Vagina (tissue), 2 donors: ENCODE measurements around the gene TDRD6. TPM values are rescaled to one million over a fixed set of nuclear protein-coding genes. Genes with fewer than 3 reads are reported as not detected.
A peak's percentile ranks its signal among the peaks of the same experiment; 100 is the strongest.

Experiments used
- DNase-seq, 2 donors: peaks; one replicate each; pipeline ENCODE4 v3.0.0-alpha.2; 2017; ENCODE audit errors: extremely low spot score in 2 of 2
- H3K27ac ChIP-seq: fragments of 200-600 bp; sonication (generic); one replicate; pipeline ENCODE4 v1.5.1; 2019
- H3K27me3 ChIP-seq: fragments of 200-600 bp; sonication (generic); one replicate; pipeline ENCODE4 v1.5.1; 2019
- H3K36me3 ChIP-seq, 2 donors: fragments of 200-600 bp; sonication (generic); one replicate each; pipeline ENCODE4 v1.5.1; 2017 to 2019
- H3K4me1 ChIP-seq: fragments of 200-600 bp; sonication (generic); one replicate; pipeline ENCODE4 v1.5.1; 2019
- H3K4me3 ChIP-seq, 2 donors: fragments of 200-600 bp; sonication (generic); 1 replicate in 1 of 2; 2 replicates in 1 of 2; pipeline ENCODE4 v1.5.1; 2016 to 2019
- H3K9me3 ChIP-seq: fragments of 200-600 bp; sonication (generic); one replicate; pipeline ENCODE4 v1.5.1; 2019
- CTCF ChIP-seq, 3 experiments: fragments of 450-650 bp in 2 of 3; fragments of 200-600 bp in 1 of 3; sonication (generic) in 1 of 3; IDR thresholded peaks; one replicate each; pipeline ENCODE4 v1.5.1; 2017 to 2019; ENCODE audit warnings: antibody characterized with exemption in 3 of 3, mild to moderate bottlenecking in 2 of 3, moderate library complexity in 2 of 3
- POLR2A ChIP-seq, 2 donors: fragments of 450-650 bp; IDR thresholded peaks; one replicate each; pipeline ENCODE4 v1.6.1; 2017; ENCODE audit warnings: antibody characterized with exemption in 2 of 2, mild to moderate bottlenecking in 2 of 2, moderate library complexity in 2 of 2
- POLR2AphosphoS5 ChIP-seq, 2 donors: sonication (generic); formaldehyde crosslinking; IDR thresholded peaks; one replicate each; pipeline ENCODE4 v1.9.0; 2017; ENCODE audit warnings: antibody characterized with exemption in 2 of 2, mild to moderate bottlenecking in 2 of 2, low read depth in 1 of 2; ENCODE audit not compliant: insufficient read depth in 1 of 2
- intact Hi-C: fragments of 100-400 bp; cut with DNase I; formaldehyde crosslinking; loops from one replicate; pipeline ENCODE4 v1.15.1; 2023
- total RNA-seq: library from RNA; depleted of rRNA; stranded (reverse); fragments of >200 nt; gene quantifications from one replicate; pipeline ENCODE4 v1.2.3, GENCODE V29; 2016

The TDRD6 gene
- total RNA-seq, 1 donor from 2014 or later, result 0.49 TPM

GRCh38 chr6:46653439-46654195 lies 34.1 kb upstream of the TDRD6 start:
- intact Hi-C loops, result no loop called here
- Histone ChIP-seq H3K36me3 (no peaks in the 10 kb centered on the region), H3K27me3 (no peaks in the 10 kb centered on the region), H3K27ac (peak overlapping the region; percentile 87), H3K4me1 (peaks cover 14% of the 10 kb centered on the region), H3K4me3 (peak overlapping the region; percentile 74 to 91), H3K9me3 (no peaks in the 10 kb centered on the region)
- no peak for DNase-seq
- TF ChIP-seq POLR2AphosphoS5 (IDR thresholded peaks at IDR 0.05; ENCODE audit: insufficient read depth in 1 of 2, low read depth in 1 of 2) (no peak), POLR2A (IDR thresholded peaks at IDR 0.05) (no peak), CTCF (IDR thresholded peaks at IDR 0.05) (no peak)

GRCh38 chr6:46655803-46656202 lies 31.9 kb upstream of the TDRD6 start:
- intact Hi-C loops, result no loop called here
- Histone ChIP-seq H3K9me3 (no peaks in the 10 kb centered on the region), H3K4me3 (no peak overlapping the region), H3K36me3 (no peaks in the 10 kb centered on the region), H3K27me3 (no peaks in the 10 kb centered on the region), H3K27ac (no peak overlapping the region), H3K4me1 (peaks cover 10% of the 10 kb centered on the region)
- no peak for TF ChIP-seq CTCF (IDR thresholded peaks at IDR 0.05)
- no peak for TF ChIP-seq POLR2A (IDR thresholded peaks at IDR 0.05)
- no peak for TF ChIP-seq POLR2AphosphoS5 (IDR thresholded peaks at IDR 0.05; ENCODE audit: insufficient read depth in 1 of 2, low read depth in 1 of 2)
- no peak for DNase-seq

GRCh38 chr6:46657642-46658041 lies 30.0 kb upstream of the TDRD6 start:
- H3K36me3 ChIP-seq, result peaks cover 0 to 1% of the 10 kb centered on the region in 2 donors
- no peaks in the 10 kb centered on the region for H3K9me3 ChIP-seq
- no peak overlapping the region for H3K27ac ChIP-seq
- no peaks in the 10 kb centered on the region for H3K27me3 ChIP-seq
- H3K4me1 ChIP-seq, result peaks cover 8% of the 10 kb centered on the region
- H3K4me3 ChIP-seq, result no peak overlapping the region
- no peak for TF ChIP-seq CTCF (IDR thresholded peaks at IDR 0.05)
- TF ChIP-seq POLR2AphosphoS5 (IDR thresholded peaks at IDR 0.05; ENCODE audit: insufficient read depth in 1 of 2, low read depth in 1 of 2), result no peak
- TF ChIP-seq POLR2A (IDR thresholded peaks at IDR 0.05), result no peak
- intact Hi-C loops, result no loop called here
- DNase-seq, result no peak

GRCh38 chr6:46661483-46661882 lies 26.2 kb upstream of the TDRD6 start:
- intact Hi-C loops, result no loop called here
- Histone ChIP-seq H3K4me3 (no peak overlapping the region), H3K27me3 (no peaks in the 10 kb centered on the region), H3K9me3 (no peaks in the 10 kb centered on the region), H3K36me3 (peaks cover 0 to 10% of the 10 kb centered on the region in 2 donors), H3K27ac (no peak overlapping the region), H3K4me1 (no peaks in the 10 kb centered on the region)
- DNase-seq, result no peak
- no peak for TF ChIP-seq POLR2A (IDR thresholded peaks at IDR 0.05)
- TF ChIP-seq CTCF (IDR thresholded peaks at IDR 0.05), result no peak
- TF ChIP-seq POLR2AphosphoS5 (IDR thresholded peaks at IDR 0.05; ENCODE audit: insufficient read depth in 1 of 2, low read depth in 1 of 2), result no peak

- Histone ChIP-seq H3K4me3 (no peak overlapping the region), H3K27ac (no peak overlapping the region), H3K36me3 (peaks cover 0 to 10% of the 10 kb centered on the region in 2 donors), H3K4me1 (no peaks in the 10 kb centered on the region), H3K9me3 (no peaks in the 10 kb centered on the region), H3K27me3 (no peaks in the 10 kb centered on the region)
- no peak for TF ChIP-seq CTCF (IDR thresholded peaks at IDR 0.05)
- no peak for TF ChIP-seq POLR2AphosphoS5 (IDR thresholded peaks at IDR 0.05; ENCODE audit: insufficient read depth in 1 of 2, low read depth in 1 of 2)
- no peak for TF ChIP-seq POLR2A (IDR thresholded peaks at IDR 0.05)
- DNase-seq, result no peak
- intact Hi-C loops, result no loop called here
Measured at GRCh38 chr6:46667377-46667776, 20.3 kb upstream of the TDRD6 start.
